Liver (tissue), 3 donors: Measurements from ENCODE around the gene OSER1.

Experiments
- EGR1 ChIP-seq, 2 donors: IDR thresholded peaks; 2 replicates each; pipeline ENCODE4 v1.6.1; 2016 to 2018; ENCODE audit warnings: antibody characterized with exemption in 2 of 2, low read depth in 2 of 2
- TF ChIP-seq, protein P1 (sequence below): fragments of 150-350 bp; IDR thresholded peaks from 2 replicates; pipeline ENCODE4 v1.5.1; 2017; ENCODE audit warnings: improper control_type of control experiment, low read depth, low read length; ENCODE audit not compliant: missing input control
- donor health status: healthy.
- donor health status: healthy.

DNA sequence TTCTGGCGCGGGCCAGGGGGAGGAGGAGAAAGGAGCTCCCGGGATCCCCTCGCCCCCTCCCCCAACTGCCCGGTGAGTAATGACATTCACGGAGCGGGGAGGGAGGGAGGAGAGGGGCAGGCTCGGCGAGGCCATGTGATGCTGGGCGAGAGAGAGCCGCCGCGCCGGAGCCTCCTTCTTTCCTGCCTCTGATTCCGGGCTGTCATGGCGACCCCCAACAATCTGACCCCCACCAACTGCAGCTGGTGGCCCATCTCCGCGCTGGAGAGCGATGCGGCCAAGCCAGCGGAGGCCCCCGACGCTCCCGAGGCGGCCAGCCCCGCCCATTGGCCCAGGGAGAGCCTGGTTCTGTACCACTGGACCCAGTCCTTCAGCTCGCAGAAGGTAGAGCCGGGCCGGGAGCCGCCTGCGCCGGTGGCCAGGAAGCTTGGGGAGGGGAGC, 36.6 kb upstream of the OSER1 start, which contains the start of gene GDAP1L1:
- no peak for TF ChIP-seq EGR1 (IDR thresholded peaks at IDR 0.05; ENCODE audit: low read depth in 2 of 2)
- TF ChIP-seq, protein P1, sequence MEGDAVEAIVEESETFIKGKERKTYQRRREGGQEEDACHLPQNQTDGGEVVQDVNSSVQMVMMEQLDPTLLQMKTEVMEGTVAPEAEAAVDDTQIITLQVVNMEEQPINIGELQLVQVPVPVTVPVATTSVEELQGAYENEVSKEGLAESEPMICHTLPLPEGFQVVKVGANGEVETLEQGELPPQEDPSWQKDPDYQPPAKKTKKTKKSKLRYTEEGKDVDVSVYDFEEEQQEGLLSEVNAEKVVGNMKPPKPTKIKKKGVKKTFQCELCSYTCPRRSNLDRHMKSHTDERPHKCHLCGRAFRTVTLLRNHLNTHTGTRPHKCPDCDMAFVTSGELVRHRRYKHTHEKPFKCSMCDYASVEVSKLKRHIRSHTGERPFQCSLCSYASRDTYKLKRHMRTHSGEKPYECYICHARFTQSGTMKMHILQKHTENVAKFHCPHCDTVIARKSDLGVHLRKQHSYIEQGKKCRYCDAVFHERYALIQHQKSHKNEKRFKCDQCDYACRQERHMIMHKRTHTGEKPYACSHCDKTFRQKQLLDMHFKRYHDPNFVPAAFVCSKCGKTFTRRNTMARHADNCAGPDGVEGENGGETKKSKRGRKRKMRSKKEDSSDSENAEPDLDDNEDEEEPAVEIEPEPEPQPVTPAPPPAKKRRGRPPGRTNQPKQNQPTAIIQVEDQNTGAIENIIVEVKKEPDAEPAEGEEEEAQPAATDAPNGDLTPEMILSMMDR, result no peak
